Activated naive CD4-positive, alpha-beta T cell treated with anti-CD3 and anti-CD28 coated beads, Interleukin-2, amount 50 U/mL, for 24 hours (primary cell): ENCODE measurements around the gene RBBP8.

Experiments
- H3K27ac Mint-ChIP-seq: one replicate; pipeline ENCODE4 v1.8.0; 2021; ENCODE audit warnings: mild to moderate bottlenecking, mixed read lengths
- H3K27me3 Mint-ChIP-seq: one replicate; pipeline ENCODE4 v1.8.0; 2021; ENCODE audit warnings: mixed read lengths
- H3K36me3 Mint-ChIP-seq: one replicate; pipeline ENCODE4 v1.8.0; 2021; ENCODE audit warnings: mixed read lengths
- H3K4me1 Mint-ChIP-seq: one replicate; pipeline ENCODE4 v1.8.0; 2021; ENCODE audit warnings: mixed read lengths
- H3K4me3 Mint-ChIP-seq: one replicate; pipeline ENCODE4 v1.8.0; 2021; ENCODE audit warnings: mild to moderate bottlenecking, mixed read lengths
- H3K9me3 Mint-ChIP-seq: one replicate; pipeline ENCODE4 v1.8.0; 2021; ENCODE audit warnings: mixed read lengths

The RBBP8 gene

DNA sequence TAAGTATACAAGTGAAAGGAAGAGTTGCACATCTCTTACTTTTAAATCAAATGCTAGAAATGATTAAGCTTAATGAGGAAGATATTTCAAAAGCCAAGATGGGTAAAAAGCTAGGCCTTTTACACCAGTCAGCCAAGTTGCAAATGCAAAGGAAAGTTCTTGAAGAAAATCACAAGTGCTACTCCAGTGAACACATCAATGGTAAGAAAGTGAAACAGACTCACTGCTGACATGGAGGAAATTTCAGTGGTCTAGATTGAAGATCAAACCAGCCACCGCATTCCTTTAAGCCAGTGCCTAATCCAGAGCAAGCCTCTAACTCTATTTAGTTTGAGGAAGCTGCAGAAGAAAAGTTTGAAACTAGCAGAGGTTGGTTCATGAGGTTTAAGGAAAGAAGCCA, 79.1 kb downstream of the RBBP8 start:
- Mint-ChIP-seq H3K27me3 (no peaks in the 10 kb centered on the region), H3K4me3 (no peak overlapping the region), H3K36me3 (peaks cover 7% of the 10 kb centered on the region), H3K4me1 (peaks cover 18% of the 10 kb centered on the region), H3K27ac (no peak overlapping the region), H3K9me3 (no peaks in the 10 kb centered on the region)

DNA sequence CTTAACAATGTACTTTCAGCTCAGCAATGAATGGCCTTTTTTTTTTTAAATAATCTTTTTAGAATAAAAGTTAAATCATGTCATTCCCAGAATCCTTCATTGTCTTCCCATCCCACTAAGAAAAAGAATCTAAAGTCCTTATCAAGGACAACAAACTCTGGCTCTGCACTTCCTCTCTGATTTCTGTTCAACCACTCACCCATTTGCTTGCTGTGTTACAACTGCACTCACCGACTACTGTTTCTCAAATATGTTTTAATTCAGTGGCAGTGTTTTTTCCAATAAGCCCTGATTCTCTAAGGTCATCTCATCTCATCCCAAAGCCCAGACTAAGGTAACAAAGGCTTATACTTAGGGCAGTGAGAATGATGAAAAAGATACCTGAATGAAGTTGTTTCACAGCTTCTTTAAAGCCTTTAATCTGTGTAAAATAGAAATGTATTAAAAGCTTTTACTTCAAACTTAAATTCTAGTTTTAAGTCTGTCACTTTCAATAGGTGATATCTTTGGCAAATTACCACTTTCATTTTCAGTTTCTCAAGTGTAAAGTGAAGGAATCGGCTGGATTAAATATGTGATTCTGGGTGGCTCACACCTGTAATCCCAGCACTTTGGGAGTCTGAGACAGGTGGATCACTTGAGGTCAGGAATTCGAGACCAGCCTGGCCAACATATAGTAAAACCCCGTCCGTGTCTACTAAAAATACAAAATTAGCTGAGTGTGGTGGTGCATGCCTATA, 87.6 kb downstream of the RBBP8 start:
- H3K36me3 Mint-ChIP-seq: peaks cover 6% of the 10 kb centered on the region
- peaks cover 11% of the 10 kb centered on the region for H3K4me1 Mint-ChIP-seq
- H3K27ac Mint-ChIP-seq: peak overlapping the region; percentile 31
- no peaks in the 10 kb centered on the region for H3K27me3 Mint-ChIP-seq
- H3K9me3 Mint-ChIP-seq: no peaks in the 10 kb centered on the region
- peak overlapping the region; percentile 68 for H3K4me3 Mint-ChIP-seq

DNA sequence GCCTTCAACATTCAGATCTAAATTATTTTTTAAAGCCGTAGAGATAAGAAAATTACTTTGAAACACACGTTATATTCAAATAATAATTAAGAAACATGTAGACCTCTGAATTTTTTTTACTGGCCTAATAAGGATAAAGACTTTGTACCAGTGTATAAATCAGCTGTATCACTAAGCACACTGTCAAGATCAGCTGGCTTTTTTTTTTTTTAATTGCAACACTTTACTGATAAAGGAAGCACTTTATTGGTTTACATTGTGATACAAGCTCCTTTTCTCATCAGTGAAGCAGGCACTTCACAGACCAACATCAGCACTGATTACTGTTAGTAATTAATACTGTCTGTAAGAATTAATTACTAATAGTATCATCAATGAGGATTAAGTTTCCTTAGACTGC, 88.5 kb downstream of the RBBP8 start:
- Mint-ChIP-seq H3K4me3 (no peak overlapping the region), H3K9me3 (no peaks in the 10 kb centered on the region), H3K27me3 (no peaks in the 10 kb centered on the region), H3K36me3 (peaks cover 9% of the 10 kb centered on the region), H3K4me1 (peaks cover 11% of the 10 kb centered on the region), H3K27ac (peak overlapping the region; percentile 30)

DNA sequence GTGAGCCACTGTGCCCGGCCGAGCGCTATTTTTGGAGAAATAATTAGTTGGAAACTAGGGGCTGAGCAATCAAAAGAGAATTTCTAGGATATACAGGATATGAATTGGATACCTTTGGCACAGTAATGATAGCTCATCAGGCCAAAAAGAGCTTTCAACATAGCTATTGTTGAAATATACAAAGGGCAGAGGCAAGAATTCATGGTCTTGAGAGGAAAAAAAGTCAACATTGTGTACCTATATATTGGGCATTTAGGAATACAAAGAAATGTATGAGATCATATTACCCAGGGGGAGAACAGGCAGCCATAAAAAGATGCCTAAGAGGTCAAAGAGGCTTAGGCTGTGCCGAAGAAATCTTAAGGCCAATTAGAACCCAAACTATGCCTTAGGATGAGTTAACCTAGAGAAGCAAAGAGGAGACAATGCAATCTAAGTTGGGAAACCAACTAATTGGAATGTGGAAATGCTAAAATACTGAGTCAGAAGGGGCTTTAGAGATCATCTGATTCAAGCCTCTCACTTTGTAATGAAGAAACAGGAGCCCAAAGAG, 99.0 kb downstream of the RBBP8 start:
- no peaks in the 10 kb centered on the region for H3K4me1 Mint-ChIP-seq

DNA sequence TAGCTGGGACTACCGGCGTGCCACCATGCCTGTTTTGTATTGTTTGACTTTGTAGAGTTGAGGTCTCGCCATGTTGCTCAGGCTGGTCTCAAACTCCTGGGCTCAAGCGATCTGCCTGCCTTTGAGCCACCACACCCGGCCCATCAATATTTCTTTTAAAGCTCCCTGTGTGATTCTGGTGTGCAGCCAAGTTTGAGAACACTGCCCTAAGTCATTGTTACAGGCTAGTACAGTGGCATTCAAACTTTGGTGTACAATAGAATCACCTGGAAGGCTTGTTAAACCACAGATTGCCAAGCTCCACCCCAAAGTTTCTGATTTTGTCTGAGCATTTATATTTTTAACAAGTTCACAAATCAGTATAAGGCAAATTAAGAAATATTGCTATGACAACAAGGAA, 99.9 kb downstream of the RBBP8 start:
- no peaks in the 10 kb centered on the region for H3K4me1 Mint-ChIP-seq
- H3K36me3 Mint-ChIP-seq: peaks cover 1% of the 10 kb centered on the region
- no peaks in the 10 kb centered on the region for H3K27me3 Mint-ChIP-seq
- H3K27ac Mint-ChIP-seq: no peak overlapping the region
- no peak overlapping the region for H3K4me3 Mint-ChIP-seq
- H3K9me3 Mint-ChIP-seq: no peaks in the 10 kb centered on the region

More for the DNA sequence above, 99.0 kb downstream of the RBBP8 start:
- no peaks in the 10 kb centered on the region for H3K9me3 Mint-ChIP-seq
- H3K27me3 Mint-ChIP-seq: no peaks in the 10 kb centered on the region
- peaks cover 3% of the 10 kb centered on the region for H3K36me3 Mint-ChIP-seq
- H3K4me3 Mint-ChIP-seq: no peak overlapping the region
- no peak overlapping the region for H3K27ac Mint-ChIP-seq

DNA sequence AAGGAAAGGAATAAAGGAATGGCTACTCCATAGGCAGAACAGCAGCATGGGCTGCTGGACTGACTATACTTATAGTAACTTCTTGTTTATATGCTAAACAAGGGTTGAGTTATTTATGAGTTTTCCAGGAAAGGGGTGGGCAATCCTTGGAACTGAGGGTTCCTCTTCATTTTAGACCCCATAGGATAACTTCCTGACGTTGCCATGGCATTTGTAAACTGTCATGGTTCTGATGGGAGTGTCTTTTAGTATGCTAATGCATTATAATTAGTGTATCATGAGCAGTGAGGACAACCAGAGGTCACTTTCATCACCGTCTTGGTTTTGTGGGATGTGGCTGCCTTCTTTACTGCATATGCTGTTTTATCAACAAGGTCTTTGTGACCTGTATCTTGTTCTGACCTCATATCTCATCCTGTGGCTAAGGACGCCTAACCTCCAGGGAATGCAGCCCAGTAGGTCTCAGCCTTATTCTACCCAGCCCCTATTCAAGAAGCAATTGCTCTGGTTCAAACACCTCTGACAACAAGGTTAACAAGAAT, 103.6 kb downstream of the RBBP8 start:
- no peaks in the 10 kb centered on the region for H3K36me3 Mint-ChIP-seq
- H3K4me1 Mint-ChIP-seq: peaks cover 3% of the 10 kb centered on the region
- H3K27ac Mint-ChIP-seq: no peak overlapping the region
- no peaks in the 10 kb centered on the region for H3K9me3 Mint-ChIP-seq
- no peaks in the 10 kb centered on the region for H3K27me3 Mint-ChIP-seq
- no peak overlapping the region for H3K4me3 Mint-ChIP-seq

DNA sequence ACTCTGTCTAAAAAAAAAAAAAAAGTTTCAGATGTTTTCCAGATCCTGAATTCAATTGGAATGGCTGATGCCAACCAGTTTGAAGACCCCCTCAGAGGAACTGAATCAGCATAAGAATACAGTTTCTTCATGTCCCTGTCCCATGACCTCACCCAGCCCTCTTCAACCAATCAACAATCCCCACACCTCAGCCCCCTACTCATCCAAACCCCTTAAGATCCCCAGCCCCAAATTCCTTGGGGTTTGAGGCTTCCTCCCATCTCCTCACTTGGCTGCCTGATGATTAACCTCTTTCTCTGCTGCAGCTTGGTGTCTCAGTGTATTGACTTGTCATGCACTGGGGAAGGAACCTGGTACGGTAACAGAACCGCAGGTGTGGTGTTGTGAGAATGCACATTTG, 104.5 kb downstream of the RBBP8 start:
- no peaks in the 10 kb centered on the region for H3K9me3 Mint-ChIP-seq
- H3K27me3 Mint-ChIP-seq: no peaks in the 10 kb centered on the region
- H3K4me1 Mint-ChIP-seq: peaks cover 3% of the 10 kb centered on the region
- no peaks in the 10 kb centered on the region for H3K36me3 Mint-ChIP-seq
- no peak overlapping the region for H3K27ac Mint-ChIP-seq
- no peak overlapping the region for H3K4me3 Mint-ChIP-seq

DNA sequence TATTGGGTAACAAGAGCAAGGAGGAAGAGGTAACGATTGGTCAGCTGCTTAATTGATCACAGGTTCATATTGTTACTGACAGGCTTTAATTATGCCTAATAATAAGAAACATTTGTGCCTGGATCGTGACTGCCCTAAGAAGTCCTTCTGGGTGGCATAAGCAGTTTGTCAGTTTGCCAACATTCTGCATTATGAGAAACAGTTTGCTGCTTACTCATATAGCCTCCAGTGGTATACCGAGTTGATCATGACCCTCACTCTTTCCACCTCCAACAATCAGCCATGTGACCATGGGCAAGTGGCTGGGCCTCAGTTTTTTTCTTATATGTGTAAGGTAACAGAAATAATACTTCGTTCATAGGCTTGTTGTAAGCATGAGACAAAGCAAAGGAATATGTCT, 105.6 kb downstream of the RBBP8 start:
- peaks cover 3% of the 10 kb centered on the region for H3K4me1 Mint-ChIP-seq
- no peaks in the 10 kb centered on the region for H3K36me3 Mint-ChIP-seq
- H3K27me3 Mint-ChIP-seq: no peaks in the 10 kb centered on the region
- H3K4me3 Mint-ChIP-seq: no peak overlapping the region
- no peaks in the 10 kb centered on the region for H3K9me3 Mint-ChIP-seq
- no peak overlapping the region for H3K27ac Mint-ChIP-seq

DNA sequence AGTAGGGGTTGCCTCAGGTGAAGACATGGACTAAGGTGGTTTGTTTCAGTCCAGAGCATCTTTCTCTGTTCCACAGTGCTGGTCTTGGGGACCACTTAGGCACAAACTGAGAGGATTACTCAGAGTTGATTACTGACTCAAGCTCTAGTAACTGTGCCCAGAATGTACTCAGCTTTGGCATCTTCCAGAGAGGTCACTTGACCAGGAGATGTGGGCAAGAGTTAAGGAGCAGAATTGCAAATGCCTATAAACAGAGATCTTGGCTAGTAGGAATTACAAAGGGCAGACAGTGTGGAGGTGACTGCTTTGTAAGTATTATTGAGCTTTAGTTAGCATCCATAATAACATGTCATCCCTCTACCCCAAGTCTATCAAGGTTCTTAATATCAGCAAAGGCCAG, 109.0 kb downstream of the RBBP8 start:
- Mint-ChIP-seq H3K4me3 (no peak overlapping the region), H3K36me3 (no peaks in the 10 kb centered on the region), H3K4me1 (peaks cover 3% of the 10 kb centered on the region)

DNA sequence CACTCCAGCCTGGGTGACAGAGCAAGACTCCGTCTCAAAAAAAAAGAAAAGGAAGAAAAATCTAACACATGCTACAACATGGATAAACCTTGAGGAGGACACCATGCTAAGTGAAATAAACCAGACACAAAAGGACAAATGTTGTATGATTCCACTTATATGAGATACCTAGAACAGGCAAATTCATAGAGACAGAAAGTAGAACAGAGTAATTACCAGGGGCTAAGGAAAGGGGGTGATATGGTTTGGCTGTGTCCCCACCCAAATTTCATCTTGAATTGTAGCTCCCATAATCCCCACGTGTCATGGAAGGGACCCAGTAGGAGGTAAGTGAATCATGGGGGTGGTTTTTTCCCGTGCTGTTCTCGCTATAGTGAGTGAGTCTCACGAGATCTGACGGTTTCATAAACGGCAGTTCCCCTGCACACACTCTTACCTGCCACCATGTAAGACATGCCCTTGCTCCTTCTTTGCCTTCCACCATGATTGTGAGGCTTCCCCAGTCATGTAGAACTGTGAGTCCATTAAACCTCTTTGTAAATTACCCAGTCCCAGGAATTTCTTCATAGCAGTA, 110.8 kb downstream of the RBBP8 start:
- Mint-ChIP-seq H3K36me3 (no peaks in the 10 kb centered on the region), H3K27me3 (no peaks in the 10 kb centered on the region), H3K27ac (no peak overlapping the region), H3K4me3 (no peak overlapping the region), H3K9me3 (no peaks in the 10 kb centered on the region), H3K4me1 (peaks cover 3% of the 10 kb centered on the region)

More for the DNA sequence above, 109.0 kb downstream of the RBBP8 start:
- Mint-ChIP-seq H3K27me3 (no peaks in the 10 kb centered on the region), H3K9me3 (no peaks in the 10 kb centered on the region), H3K27ac (no peak overlapping the region)

DNA sequence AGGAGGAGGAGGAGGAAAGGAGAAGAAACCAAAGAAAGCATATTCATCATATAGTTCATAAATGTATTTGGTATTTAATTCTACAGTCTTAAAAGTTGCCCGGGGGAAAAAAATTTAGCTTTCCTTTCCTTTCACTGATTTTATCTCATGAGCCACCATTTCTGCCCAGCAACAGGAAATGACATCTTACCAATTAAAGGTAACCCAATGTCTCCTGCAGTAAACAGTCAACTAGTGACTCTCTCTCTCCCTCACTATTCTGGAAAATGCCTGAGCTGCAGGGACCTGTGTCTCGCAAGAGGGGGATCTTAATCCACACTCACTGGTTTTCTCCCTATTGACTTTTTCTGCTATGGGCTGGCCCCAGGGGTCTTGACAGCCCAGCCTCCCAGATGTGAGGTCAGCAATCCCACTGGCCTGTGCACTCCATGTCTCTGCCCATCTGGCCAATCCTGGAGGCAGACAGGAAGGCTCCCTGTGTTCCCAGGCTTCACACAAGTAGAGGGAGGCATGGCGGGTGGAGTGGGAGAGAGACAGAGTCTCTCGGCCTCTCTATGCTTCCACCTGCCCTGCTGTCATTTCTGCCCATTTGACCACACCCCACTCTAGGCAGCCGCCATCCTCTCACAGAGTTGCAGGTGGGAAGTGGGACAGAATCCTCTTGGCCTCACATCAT, 116.7 kb downstream of the RBBP8 start:
- H3K36me3 Mint-ChIP-seq: no peaks in the 10 kb centered on the region
- H3K4me3 Mint-ChIP-seq: peak overlapping the region; percentile 11
- H3K27ac Mint-ChIP-seq: peak overlapping the region; percentile 76
- no peaks in the 10 kb centered on the region for H3K27me3 Mint-ChIP-seq
- H3K9me3 Mint-ChIP-seq: no peaks in the 10 kb centered on the region
- peaks cover 23% of the 10 kb centered on the region for H3K4me1 Mint-ChIP-seq

DNA sequence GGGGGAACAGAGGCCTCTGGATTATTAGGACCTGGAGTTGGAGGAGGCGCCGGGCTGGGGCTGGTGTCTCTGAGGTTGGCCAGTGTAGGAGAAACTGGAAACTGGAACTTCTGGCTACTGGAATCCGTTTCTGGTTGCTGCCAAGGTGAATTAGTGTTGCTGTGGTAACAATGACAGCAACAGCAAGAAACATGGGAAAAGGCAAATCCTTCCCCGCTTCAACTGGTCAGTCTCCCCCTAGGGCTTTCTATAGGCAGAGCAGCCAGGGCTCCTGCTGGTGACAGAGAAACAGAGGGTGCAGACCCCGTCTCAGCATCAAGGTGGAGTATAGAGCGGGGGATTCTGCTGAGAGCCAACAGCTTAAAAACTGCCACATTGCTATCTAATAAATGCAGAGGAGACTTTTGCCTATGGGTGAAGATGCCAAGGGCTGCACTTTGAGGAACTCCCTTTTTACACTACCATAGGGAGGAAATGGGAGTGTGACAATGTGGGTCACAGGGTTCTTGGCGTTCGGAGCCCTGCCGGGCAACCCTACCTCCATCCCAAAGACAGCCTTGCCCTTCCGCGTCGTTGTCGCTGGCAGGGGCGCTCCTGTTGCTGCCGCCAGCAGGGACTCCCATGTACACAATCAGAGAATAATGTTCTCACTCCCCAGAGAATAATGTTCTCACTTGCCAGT, 120.8 kb downstream of the RBBP8 start:
- peaks cover 23% of the 10 kb centered on the region for H3K4me1 Mint-ChIP-seq
- H3K9me3 Mint-ChIP-seq: no peaks in the 10 kb centered on the region
- H3K36me3 Mint-ChIP-seq: no peaks in the 10 kb centered on the region
- no peak overlapping the region for H3K27ac Mint-ChIP-seq
- H3K27me3 Mint-ChIP-seq: no peaks in the 10 kb centered on the region
- H3K4me3 Mint-ChIP-seq: no peak overlapping the region

DNA sequence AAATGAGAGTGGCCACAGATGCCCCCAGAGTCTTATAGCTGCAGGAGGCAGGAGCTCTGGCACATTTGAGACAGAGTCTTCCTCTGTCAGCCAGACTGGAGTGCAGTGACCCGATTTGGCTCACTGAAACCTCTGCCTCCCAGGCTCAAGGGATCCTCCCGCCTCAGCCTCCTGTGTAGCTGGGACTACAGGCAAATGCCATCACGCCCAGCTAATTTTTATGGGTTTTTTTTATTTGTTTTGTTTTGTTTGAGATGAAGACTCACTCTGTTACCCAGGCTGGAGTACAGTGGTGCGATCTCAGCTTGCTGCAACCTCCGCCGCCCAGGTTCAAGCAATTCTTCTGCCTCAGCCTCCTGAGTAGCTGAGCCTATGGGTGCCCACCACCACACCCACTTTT, 121.4 kb downstream of the RBBP8 start:
- no peak overlapping the region for H3K27ac Mint-ChIP-seq
- no peaks in the 10 kb centered on the region for H3K36me3 Mint-ChIP-seq
- H3K27me3 Mint-ChIP-seq: no peaks in the 10 kb centered on the region
- H3K4me1 Mint-ChIP-seq: peaks cover 17% of the 10 kb centered on the region
- H3K4me3 Mint-ChIP-seq: no peak overlapping the region
- no peaks in the 10 kb centered on the region for H3K9me3 Mint-ChIP-seq

DNA sequence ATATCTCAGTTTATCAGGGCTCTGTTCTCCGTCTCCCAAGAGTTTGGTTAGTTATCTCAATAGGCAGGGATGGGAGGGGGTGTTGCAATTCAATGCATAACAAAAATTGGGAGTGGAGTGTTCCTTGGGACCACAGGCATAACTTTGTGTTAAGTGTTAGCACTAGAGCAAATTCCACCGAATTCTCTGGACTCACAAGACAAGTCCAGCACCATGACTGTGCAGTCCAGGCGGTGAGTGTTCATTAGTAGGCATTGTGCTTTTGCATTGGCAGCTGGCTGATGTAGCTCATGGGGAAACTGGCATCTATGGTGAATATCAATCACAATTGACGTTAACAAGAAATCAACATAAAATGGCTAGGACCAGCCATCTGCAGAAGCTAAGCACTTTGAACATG, 123.2 kb downstream of the RBBP8 start:
- peaks cover 4% of the 10 kb centered on the region for H3K4me1 Mint-ChIP-seq
- no peak overlapping the region for H3K4me3 Mint-ChIP-seq
- H3K27me3 Mint-ChIP-seq: no peaks in the 10 kb centered on the region
- no peaks in the 10 kb centered on the region for H3K9me3 Mint-ChIP-seq
- no peaks in the 10 kb centered on the region for H3K36me3 Mint-ChIP-seq
- no peak overlapping the region for H3K27ac Mint-ChIP-seq

DNA sequence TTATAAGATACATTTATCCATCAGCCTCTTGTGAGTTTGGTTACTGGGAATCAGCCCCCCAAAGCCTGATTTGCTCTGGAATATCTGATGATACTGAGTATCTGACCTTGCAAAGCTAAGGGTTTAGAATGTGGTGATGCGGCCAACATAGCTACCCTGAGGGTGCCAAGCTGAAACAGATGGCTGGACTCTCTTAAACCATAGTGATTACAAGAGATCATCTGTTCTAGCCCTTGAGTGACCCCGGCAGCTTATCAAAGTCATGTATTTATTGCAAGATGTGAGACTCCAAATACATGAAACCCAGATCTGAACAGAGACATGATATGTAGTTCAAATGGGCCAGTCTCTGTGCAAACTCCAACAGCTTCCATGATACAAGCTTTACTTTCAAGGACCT, 124.0 kb downstream of the RBBP8 start:
- Mint-ChIP-seq H3K27ac (no peak overlapping the region), H3K9me3 (no peaks in the 10 kb centered on the region), H3K4me3 (no peak overlapping the region), H3K36me3 (no peaks in the 10 kb centered on the region), H3K27me3 (no peaks in the 10 kb centered on the region), H3K4me1 (peaks cover 4% of the 10 kb centered on the region)
